ENCODE data around the gene SDR42E2. TPM values are rescaled to one million over a fixed set of nuclear protein-coding genes. Genes with fewer than 3 reads are reported as not detected.
"Not testable (repeated sequence)": the region's sequence is repeated elsewhere in the genome, so short reads cannot be mapped to it uniquely, and the experiment has no call there.

The SDR42E2 gene
- total RNA-seq, 2 donors from 2014 or later: not detected

GRCh38 chr16:22122239-22122638, 40.1 kb upstream of the SDR42E2 start:
- Histone ChIP-seq H3K27ac (no peak overlapping the region), H3K4me3 (no peak overlapping the region), H3K9me3 (no peaks in the 10 kb centered on the region), H3K27me3 (replicated peaks; ENCODE audit: insufficient read depth) (no peaks in the 10 kb centered on the region), H3K36me3 (no peaks in the 10 kb centered on the region), H3K4me1 (replicated peaks) (no peaks in the 10 kb centered on the region)
- no peak for DNase-seq (ENCODE audit: low spot score)
- no peak for TF ChIP-seq CTCF (IDR thresholded peaks at IDR 0.05)
- no peak for TF ChIP-seq POLR2A (IDR thresholded peaks at IDR 0.05)
- no peak for TF ChIP-seq POLR2AphosphoS5 (IDR thresholded peaks at IDR 0.05)
- intact Hi-C loops (cut with DNase I): no loop called here

GRCh38 chr16:22123146-22123545, 39.2 kb upstream of the SDR42E2 start:
- intact Hi-C loops (cut with DNase I): no loop called here
- WGBS: 54% methylated on average over 3 of the region's 3 CpGs
- H3K4me3 ChIP-seq: no peak overlapping the region

GRCh38 chr16:22123759-22124490, 38.4 kb upstream of the SDR42E2 start:
- no peaks in the 10 kb centered on the region for H3K4me1 ChIP-seq (replicated peaks)
- no peak for TF ChIP-seq CTCF (IDR thresholded peaks at IDR 0.05)
- no peak for TF ChIP-seq POLR2A (IDR thresholded peaks at IDR 0.05)
- no peaks in the 10 kb centered on the region for H3K27me3 ChIP-seq (replicated peaks; ENCODE audit: insufficient read depth)
- WGBS: 98% methylated on average over 7 of the region's 7 CpGs
- no peak for DNase-seq (ENCODE audit: low spot score)
- no peak overlapping the region for H3K27ac ChIP-seq
- intact Hi-C loops (cut with DNase I): no loop called here
- no peak overlapping the region for H3K4me3 ChIP-seq
- H3K36me3 ChIP-seq: no peaks in the 10 kb centered on the region
- no peaks in the 10 kb centered on the region for H3K9me3 ChIP-seq

More at GRCh38 chr16:22123146-22123545, 39.2 kb upstream of the SDR42E2 start:
- H3K9me3 ChIP-seq: no peaks in the 10 kb centered on the region
- no peaks in the 10 kb centered on the region for H3K27me3 ChIP-seq (replicated peaks; ENCODE audit: insufficient read depth)
- H3K36me3 ChIP-seq: no peaks in the 10 kb centered on the region
- no peaks in the 10 kb centered on the region for H3K4me1 ChIP-seq (replicated peaks)
- H3K27ac ChIP-seq: no peak overlapping the region
- no peak for DNase-seq (ENCODE audit: low spot score)
- no peak for TF ChIP-seq POLR2A (IDR thresholded peaks at IDR 0.05)

GRCh38 chr16:22124583-22125284, 37.6 kb upstream of the SDR42E2 start:
- no peaks in the 10 kb centered on the region for H3K36me3 ChIP-seq
- no peaks in the 10 kb centered on the region for H3K4me1 ChIP-seq (replicated peaks)
- DNase-seq (ENCODE audit: low spot score): no peak
- no peaks in the 10 kb centered on the region for H3K9me3 ChIP-seq
- H3K4me3 ChIP-seq: no peak overlapping the region
- no peaks in the 10 kb centered on the region for H3K27me3 ChIP-seq (replicated peaks; ENCODE audit: insufficient read depth)
- 95% methylated on average over 6 of the region's 6 CpGs for WGBS
- no peak overlapping the region for H3K27ac ChIP-seq
- TF ChIP-seq POLR2A (IDR thresholded peaks at IDR 0.05) (no peak), CTCF (IDR thresholded peaks at IDR 0.05) (no peak), POLR2AphosphoS5 (IDR thresholded peaks at IDR 0.05) (no peak)
- intact Hi-C loops (cut with DNase I): no loop called here

GRCh38 chr16:22126037-22126558, 36.2 kb upstream of the SDR42E2 start:
- no peaks in the 10 kb centered on the region for H3K27me3 ChIP-seq (replicated peaks; ENCODE audit: insufficient read depth)
- H3K4me1 ChIP-seq (replicated peaks): no peaks in the 10 kb centered on the region
- TF ChIP-seq POLR2A (IDR thresholded peaks at IDR 0.05): no peak
- no peak for TF ChIP-seq CTCF (IDR thresholded peaks at IDR 0.05)
- TF ChIP-seq POLR2AphosphoS5 (IDR thresholded peaks at IDR 0.05): no peak
- no peak overlapping the region for H3K4me3 ChIP-seq
- no peak overlapping the region for H3K27ac ChIP-seq
- H3K9me3 ChIP-seq: no peaks in the 10 kb centered on the region
- DNase-seq (ENCODE audit: low spot score): no peak
- H3K36me3 ChIP-seq: no peaks in the 10 kb centered on the region
- WGBS: 73% methylated on average over 15 of the region's 15 CpGs
- intact Hi-C loops (cut with DNase I): no loop called here

GRCh38 chr16:22128537-22128936, 33.8 kb upstream of the SDR42E2 start:
- 84% methylated on average over 1 of the region's 1 CpG for WGBS
- H3K36me3 ChIP-seq; intact Hi-C loops (cut with DNase I); H3K27ac ChIP-seq; DNase-seq (ENCODE audit: low spot score); H3K4me3 ChIP-seq; H3K4me1 ChIP-seq (replicated peaks); H3K9me3 ChIP-seq; H3K27me3 ChIP-seq (replicated peaks; ENCODE audit: insufficient read depth): not testable (repeated sequence)
